Occipital lobe (tissue), 2 donors: Measurements from ENCODE around the gene KSR1. TPM values are rescaled to one million over a fixed set of nuclear protein-coding genes. Genes with fewer than 3 reads are reported as not detected.

Source experiments
- DNase-seq: peaks from one replicate; lab custom pipeline; 2025; lab: John Stamatoyannopoulos, UW
- total RNA-seq: library from RNA; depleted of rRNA; stranded (reverse); fragments of >200 nt; gene quantifications from one replicate; pipeline ENCODE4 v1.2.3, GENCODE V29; 2014

Gene KSR1
- total RNA-seq, 1 donor from 2014 or later, result 15.3 TPM

DNA sequence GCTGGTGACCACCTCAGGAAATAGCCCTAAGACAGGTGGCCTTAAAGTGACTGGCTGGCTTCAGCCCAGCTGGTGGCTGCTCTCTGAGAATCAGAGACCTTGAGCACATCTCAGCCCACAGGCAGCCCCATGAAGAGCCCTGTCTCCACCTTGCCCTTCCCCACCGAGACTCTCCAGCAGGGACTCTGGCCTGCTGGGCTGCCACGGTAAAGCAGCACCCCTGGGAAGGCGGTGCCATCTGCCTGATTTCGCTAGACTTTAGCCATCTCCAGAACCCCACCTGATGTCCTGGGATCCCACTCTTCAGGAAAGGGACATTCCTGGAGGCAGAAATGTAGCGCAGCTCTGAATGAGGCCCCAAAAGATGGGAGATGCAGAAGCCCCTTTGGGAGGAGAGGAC, 129.5 kb downstream of the KSR1 start:
- no peak for DNase-seq

DNA sequence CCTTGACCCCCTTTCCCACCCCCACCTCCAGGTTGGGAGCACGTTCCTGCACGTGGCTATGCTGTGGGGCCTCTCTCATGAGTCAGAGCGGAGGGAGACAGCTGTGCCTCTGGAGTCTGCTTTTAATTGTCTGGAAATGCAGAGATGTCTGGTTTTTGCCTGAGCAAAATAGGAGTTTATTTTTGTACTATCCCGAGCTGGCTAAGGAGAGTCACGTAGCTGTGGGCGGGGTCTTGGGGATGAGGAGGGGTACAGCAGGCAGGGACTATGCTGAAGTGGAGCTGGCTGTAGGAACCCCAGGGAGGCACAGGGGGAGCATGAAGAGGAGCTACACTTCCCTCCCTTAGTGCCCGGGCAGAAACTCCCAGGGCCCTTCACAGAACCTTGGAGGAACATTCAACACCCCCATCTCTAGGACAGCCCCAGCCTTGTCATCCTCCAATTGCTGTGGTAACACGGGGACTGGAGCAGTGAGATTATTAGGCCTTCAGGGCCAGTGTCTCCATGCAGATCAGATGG, 130.0 kb downstream of the KSR1 start:
- DNase-seq, result no peak

DNA sequence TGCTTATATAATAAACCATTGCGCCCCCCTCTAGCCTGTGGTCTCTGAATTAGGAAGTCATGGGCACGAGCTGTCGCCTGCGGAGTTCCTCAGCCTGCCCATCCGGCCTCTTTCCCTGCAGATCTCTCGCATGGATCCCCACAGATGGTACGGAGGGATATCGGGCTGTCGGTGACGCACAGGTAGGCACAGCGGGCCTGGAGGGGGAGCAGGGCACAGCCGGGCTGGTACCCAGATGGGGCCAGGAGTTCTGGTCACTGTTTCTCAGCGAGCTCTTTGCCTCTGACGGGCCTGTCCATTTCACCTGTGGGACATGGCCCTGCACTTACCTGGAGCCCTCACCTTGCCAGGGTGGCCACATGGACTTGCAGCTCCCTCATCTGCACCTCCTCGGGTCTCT, 132.1 kb downstream of the KSR1 start:
- no peak for DNase-seq

DNA sequence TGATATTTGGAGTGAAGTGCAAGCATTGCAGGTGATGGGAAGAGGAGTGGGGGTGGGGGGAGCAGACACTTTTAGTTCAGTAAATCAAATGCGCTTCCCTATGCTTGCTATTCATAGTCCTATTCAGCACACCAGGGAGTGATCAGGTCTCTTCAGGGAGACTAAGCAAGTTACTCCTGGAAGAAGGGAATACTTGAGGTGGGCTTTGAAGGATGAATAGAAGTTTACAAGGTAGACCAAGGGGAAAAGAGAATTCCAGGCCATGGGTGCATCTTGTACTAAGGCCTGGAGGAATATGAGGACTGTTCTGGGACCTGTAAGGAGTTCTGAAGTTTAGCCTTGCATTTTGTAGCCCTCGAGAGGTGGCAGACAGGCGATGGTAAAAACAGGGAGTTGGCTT, 134.6 kb downstream of the KSR1 start:
- DNase-seq, result no peak

DNA sequence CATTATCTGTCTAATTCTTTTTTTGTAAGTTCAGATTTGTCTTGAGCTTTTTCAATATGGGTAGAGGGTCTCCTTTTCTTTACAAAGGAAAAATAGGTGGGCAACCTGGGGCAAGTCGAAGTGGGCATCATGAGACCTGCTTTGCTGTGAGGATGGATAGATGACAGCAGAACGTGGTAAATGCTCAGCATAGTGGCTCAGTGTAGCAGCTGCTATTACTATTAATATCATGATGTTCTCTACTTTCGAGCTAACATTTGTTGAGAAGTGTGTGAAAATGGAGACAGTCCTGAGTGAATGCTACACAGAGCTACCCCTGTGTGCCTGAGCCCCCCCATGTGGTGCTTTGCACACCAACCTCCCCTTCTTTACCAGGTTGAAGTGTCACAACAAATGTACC, 135.7 kb downstream of the KSR1 start:
- DNase-seq, result no peak

DNA sequence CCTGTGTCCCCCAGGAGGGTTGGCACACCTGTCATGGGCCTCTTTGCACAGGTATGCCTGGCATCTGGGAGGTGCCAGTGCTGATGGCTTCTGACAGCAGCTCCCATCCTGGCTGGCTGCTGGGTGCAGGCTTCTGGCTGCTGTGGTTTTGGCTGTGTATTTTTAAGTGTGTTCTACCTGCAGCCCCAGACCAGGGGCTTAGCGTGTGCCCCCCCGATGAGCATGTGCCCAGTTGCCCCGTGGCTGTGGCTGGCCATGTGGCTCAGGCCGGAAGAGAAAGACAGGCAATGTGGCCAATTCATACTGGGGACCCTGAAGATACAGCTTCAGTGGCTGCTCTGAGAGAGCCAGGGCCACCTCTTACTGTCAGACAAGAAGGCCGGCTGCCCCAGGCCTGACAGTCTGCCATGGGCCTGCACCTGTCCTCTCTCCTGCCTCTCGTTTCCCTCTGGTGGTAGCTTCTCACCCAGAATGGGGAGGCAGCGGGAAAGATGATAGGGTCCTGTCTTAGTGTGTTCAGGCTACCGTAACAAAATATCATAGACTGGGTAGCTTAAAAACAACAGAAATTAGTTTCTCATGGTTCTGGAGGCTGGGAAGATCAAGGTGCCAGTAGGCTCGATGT, 137.1 kb downstream of the KSR1 start:
- no peak for DNase-seq

DNA sequence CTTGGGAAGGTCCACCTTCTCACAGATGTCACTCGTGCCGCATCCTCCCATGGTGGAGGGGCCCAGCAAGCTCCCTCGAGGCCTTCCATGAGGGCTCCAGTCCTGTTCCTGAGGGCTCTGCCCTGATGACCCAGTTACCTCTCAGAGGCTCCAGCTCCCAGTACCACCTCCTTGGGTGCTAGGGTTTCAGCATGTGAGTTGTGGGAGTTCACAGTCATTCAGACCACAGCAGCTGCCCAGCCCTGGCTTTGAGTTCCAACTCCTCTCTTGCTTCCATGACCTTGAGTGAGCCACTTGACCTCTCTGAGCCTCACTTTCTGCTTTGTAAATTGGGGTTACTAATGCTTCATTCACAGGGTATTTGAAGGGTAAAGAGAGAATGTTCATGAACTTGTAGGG, 137.6 kb downstream of the KSR1 start:
- DNase-seq, result no peak

DNA sequence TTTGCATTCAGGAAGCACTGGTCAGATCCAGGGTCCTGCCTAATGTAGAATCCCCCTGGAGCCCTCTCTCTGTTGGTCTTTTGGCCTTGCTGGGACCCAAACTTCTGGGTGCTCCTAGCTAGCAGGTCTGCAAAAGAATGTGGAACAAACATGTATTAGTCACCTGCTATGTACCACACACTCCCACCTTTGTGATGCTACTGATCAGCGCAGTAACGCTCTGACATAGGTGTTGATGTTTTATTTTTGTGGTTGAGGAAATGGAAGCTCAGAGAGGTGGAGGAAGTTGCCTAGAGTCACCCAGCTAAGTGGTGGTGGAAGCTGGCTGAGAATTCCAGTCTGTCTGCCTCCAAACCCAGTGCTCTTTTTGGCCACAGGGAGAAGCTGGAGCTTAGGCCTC, 139.0 kb downstream of the KSR1 start:
- no peak for DNase-seq

DNA sequence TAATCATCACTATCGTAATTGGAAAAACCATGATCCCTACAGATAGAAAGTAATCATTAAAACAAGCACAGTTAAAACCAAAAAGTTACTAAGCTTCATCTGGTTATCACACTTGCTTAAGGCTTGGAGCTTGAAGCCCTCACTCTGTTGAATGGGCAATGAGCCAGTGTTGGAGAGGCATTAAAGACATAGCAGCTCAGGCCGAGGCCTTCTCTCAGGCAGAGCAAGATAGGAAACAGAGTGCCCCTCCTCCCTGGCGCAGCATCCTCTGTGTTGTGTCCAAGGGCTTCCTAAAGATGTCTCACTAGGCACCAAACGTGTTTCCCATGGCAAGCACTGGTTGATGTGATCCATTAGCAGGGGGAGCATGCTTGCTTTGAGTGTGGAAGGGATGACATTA, 139.8 kb downstream of the KSR1 start:
- DNase-seq, result no peak

DNA sequence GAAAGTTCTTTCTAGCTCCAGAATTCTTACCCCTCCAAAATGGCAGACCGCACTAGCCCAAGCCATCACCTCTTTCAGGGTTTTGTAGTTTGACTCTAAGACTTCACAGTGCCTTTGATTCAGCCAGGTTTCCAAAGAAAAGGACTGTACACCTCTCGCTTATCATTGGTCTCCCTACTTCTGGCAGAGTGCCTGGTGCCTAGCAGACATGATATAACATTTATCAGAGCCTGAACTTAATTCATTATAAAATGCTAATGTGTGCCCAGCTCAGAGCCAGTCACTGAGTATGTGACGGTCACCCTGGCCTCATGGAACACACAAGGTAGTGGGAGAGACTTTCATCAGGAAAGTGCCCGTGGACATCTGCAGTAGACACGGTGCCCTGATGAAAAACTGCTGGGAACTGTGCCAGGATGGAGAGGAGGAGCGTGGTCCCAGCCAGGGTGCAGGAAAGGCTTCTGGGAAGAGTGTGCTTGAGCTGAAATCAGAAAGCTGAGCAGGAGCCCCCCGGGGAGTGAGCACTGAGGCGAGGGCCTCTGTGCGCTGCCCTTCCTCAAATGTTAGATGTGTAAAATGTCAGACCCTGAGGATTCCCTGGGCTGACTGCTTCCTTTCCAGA, 140.4 kb downstream of the KSR1 start:
- DNase-seq, result no peak

DNA sequence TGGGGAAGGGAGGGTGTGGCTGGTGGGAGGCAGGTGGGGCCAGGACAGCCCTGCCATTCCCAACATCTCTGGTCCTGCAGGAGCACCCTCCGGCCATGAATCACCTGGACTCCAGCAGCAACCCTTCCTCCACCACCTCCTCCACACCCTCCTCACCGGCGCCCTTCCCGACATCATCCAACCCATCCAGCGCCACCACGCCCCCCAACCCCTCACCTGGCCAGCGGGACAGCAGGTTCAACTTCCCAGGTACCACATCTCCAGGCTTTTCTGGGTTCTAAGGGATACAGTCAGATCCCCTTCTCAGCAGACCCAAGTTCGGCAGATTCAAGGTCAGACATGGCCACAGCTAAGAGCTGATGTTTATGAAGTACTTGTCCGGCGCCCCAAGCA, 140.9 kb downstream of the KSR1 start:
- DNase-seq, result no peak

DNA sequence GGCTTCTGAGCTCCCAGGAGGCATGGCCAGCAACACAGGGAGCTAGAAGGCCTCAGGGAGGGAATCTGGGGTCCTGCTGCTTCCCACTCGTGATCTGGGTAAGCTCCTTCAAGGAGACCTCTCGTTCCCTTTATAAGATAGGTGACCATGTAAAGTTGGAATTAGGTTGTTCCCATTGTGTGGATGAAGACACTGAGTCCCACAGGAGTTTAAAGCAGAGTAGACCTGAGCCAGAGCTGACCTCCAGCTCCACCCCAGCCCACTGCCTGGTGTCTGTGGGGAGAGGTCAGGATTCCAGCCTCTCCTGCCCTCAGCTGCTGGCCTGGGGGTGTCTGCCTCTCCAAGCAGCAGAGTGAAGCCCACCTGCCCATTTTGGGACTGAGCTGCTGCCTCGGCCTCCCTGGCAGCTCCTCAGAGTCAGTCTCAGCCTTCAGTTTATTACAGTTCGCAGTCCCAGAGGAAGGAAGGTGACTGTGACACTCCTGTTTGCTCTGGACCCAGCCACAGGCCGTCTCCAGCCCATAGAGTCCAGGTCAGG, 141.6 kb downstream of the KSR1 start:
- DNase-seq, result no peak

DNA sequence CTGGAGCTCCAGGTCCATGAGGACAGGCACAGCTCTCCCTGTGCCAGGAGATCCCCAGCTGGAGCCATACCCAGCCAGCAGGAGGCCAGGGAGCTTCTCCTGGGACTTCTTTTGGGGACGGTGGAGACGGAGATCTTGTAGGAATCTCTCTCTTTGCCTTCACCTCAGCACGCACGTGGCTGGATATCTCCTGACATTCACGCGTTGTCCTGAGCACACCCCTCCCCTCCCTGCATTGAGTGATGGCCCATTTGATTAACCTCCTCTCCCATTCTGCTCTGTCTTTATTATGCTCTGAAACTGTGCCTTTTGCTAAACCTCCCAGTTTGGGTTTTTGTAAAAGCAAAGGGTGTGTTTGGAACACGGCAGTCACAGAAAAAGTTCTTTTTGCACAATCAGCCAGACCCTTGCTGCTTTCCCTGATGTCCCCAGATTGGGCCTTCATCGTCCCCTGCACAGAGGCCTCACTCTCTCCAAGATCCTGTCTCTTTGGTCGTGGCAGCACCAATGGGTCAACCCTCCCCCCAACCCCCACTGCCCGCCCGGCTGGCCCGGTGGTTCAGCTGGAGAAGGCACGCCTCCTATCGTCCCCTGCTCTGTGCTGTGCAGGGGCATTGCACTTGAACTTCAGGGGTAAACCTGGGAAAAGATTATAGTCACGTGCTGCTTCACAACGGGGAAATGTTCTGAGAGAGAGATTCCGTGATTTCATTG, 142.2 kb downstream of the KSR1 start:
- DNase-seq, result no peak

DNA sequence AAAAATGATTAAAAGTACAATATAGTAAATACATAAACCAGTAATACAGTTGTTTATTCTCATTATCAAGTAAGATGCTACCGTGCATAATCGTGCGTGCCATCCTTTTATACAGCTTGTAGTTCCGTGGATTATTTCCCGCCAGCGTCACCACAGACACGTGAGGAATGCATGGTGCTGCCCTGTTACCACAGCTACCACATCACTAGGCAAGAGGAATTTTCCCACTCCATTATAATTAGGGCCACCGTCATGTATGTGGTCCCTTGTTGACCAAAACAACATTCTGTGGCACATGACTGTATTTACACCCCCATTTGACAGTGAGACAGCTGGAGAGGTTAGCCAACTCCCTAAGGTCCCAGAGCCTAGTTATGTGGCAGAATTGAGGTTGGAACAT, 144.2 kb downstream of the KSR1 start:
- DNase-seq, result no peak

DNA sequence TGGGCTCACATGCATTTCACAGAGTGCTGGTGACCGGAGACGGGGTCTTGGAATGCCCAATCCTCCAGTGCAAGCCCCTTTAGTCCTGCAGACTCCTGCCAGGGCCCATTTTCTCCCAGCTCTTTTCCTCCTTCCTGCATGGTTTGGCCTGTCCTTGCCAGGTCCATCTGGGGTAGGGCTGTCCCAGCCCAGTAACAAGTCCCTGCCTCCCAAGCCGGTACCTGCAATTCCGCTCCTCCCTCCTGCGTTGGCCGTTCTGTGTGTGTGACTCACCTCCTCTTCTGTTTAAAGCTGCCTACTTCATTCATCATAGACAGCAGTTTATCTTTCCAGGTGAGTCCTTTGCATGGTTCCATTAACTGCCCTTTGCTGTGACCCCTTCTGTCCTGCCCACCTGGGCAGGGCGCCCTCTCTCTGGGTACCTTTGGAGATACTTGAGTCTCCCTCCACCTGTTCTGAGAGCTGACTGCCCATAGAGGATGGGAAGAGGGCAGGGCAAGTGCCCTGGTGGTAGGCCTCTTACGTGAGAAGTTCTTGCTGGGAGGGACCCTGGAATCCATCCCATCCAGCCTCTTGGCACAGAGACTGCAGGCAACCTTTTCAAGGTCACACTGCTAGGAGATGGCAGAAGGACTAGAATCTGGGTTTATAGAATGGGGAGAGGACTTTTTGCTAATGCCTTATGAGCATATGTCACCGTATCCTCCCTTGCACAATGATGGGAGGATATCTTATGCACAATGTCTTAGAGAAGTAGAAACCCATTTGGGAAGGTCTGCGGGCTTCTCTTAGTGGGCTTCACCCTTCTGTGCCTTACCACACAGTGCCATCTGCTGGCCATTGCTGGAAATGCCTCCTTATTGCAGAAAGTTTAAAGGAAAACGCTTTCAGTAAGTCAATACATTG, 145.1 kb downstream of the KSR1 start:
- peak; percentile 41 for DNase-seq

DNA sequence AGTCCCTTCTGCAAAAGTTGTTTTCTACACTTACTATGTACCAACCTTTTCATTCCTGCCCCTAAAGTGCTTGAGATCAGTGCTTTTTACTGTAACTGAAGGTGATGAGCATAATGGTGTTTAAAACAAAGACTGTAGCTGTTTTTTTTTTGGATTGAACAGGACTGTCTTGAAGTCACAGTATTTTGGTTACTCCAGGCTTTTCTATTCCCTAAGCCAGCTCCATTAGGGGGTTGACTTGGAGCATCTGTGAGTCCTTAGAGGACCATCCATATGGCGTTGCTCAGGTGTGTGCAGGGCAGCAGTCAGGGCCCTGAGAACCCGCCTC, 145.7 kb downstream of the KSR1 start:
- no peak for DNase-seq

DNA sequence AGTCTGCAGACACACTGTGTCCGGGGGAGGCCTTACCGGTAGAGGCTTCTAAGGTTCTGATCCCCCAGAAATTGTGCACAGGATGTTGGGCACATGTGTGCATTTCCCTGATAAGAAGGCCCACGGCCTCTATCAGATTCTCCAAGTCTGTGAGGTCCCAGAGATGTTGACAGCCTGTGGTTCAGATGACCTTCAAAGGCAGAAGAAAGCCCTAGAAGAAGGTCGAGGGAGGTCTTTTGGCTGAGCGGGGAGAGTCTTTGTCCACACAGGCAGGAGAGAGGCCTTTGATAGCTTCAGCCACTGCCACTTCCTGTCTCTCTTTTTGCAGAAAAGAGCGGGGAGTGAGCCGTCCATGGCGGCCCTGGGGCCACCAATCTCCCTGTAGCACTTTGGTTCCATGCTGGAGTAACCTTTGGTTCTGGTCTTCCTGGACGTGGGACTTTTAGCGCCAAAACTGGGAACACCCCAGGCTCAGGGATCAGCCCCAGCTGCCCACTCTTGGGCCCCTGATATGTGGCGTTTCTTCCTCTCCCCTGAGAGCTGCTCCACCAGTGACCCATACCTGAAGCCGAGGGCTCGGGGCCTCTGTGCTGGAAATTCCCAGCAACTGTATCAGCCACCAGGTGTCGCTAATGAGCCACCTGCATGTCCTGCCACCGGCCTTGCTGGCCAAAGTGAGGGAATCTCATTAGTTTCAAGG, 146.6 kb downstream of the KSR1 start:
- DNase-seq, result peak; percentile 47

DNA sequence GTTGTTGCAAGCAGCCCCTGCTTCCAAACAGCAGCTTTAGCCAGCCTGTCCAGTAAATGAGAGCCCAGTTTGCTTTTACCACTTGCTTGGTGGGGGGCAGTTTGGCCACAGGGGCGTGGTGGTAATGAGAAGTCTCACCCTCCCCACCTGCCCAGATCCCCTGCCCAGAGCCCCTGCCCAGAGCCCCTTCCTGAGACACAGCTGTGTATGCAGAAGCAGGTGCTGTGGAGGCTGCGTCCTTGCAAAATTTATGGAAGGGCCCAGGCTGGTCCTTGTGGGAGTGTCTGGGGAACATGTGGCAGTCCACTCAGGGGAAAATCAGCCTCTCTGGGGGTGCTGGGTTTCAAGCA, 147.1 kb downstream of the KSR1 start:
- DNase-seq, result no peak

DNA sequence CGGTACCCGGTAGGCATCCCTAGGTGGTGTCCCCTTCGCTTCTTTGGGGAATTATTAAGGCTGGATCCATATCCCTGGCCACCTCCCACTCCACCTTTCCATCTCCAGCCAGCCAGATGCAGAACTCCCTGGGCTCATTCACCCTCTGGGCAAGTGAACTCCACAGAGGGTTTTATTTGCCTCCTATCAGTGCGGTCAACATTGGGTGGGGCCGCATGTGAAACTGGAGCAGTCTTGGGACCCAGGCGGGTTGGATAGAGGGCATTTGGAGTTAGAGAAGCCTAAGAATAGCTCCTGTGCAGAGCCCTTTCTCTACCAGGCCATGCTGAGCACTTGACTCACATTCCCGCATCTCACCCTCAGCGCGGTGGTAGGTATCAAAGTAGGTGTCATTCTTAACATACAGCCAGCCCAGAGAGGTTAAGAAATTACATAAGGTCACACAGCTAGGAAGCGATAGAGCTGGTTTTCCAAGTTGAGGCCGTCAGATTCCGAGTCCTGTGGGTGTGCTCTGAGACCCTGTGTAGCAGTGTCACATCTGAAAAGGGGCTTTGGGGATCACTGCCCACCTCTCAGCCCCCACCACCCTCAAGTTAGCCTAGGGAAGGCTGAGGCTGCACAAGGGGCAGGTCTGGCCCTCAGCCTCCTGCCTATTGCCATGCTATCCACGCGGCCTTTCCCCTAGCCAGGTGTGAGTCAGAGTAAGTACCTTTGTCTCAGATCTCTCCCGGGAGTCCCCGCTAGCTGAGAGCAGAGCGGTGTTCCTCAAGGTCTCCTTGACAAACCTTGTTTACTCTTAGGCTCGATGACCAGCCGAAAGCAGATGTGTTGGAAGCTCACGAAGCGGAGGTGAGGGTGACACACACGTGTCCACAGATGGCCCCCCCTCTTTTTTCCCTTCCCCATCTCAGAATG, 147.9 kb downstream of the KSR1 start:
- no peak for DNase-seq

DNA sequence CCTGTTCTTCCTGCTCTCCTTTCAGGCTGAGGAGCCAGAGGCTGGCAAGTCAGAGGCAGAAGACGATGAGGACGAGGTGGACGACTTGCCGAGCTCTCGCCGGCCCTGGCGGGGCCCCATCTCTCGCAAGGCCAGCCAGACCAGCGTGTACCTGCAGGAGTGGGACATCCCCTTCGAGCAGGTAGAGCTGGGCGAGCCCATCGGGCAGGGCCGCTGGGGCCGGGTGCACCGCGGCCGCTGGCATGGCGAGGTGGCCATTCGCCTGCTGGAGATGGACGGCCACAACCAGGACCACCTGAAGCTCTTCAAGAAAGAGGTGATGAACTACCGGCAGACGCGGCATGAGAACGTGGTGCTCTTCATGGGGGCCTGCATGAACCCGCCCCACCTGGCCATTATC, 149.2 kb downstream of the KSR1 start:
- DNase-seq, result no peak
